Measurements from ENCODE around the gene DPP4.

The DPP4 gene

GRCh38 chr2:162115076-162115475 is 41.1 kb upstream of the DPP4 start:
- Histone ChIP-seq H3K9ac (ENCODE audit: low read depth, low read length) (no peak overlapping the region), H3K36me3 (ENCODE audit: insufficient read depth, low read length) (no peaks in the 10 kb centered on the region), H3K9me3 (ENCODE audit: insufficient read depth, low read length, severe bottlenecking) (peaks cover 6% of the 10 kb centered on the region), H3K27ac (ENCODE audit: low read length) (no peak overlapping the region), H2AFZ (ENCODE audit: low read depth, low read length) (no peak overlapping the region), H3K27me3 (ENCODE audit: insufficient read depth, low read length, poor library complexity) (no peaks in the 10 kb centered on the region), H3K4me3 (ENCODE audit: low read depth in 1 of 2, low read length in 2 of 2) (no peak overlapping the region), H3K4me1 (ENCODE audit: insufficient read depth, low read length) (peaks cover 37% of the 10 kb centered on the region), H3K79me2 (ENCODE audit: insufficient read depth, low read length) (no peaks in the 10 kb centered on the region), H3K4me2 (ENCODE audit: insufficient read depth, low read length) (no peak overlapping the region), H4K20me1 (ENCODE audit: insufficient read depth, low read length) (no peaks in the 10 kb centered on the region)
- no peak for TF ChIP-seq EZH2 (IDR thresholded peaks at IDR 0.05; ENCODE audit: borderline replicate concordance, low read depth, low read length, severe bottlenecking)
- no peak for TF ChIP-seq CTCF (IDR thresholded peaks at IDR 0.05; ENCODE audit: borderline replicate concordance, extremely low read depth, low read length, poor library complexity, severe bottlenecking)
- DNase-seq, result no peak
- ATAC-seq (ENCODE audit: insufficient read depth, low read depth), result no peak

GRCh38 chr2:162114271-162114670 is 40.3 kb upstream of the DPP4 start:
- Histone ChIP-seq H4K20me1 (ENCODE audit: insufficient read depth, low read length) (no peaks in the 10 kb centered on the region), H3K36me3 (ENCODE audit: insufficient read depth, low read length) (no peaks in the 10 kb centered on the region)

GRCh38 chr2:162113776-162114168 is 39.8 kb upstream of the DPP4 start:
- peak; percentile 74 for ATAC-seq (ENCODE audit: insufficient read depth, low read depth)
- H2AFZ ChIP-seq (ENCODE audit: low read depth, low read length), result no peak overlapping the region; the same call in 1 of the 2 replicates
- no peak overlapping the region for H3K4me2 ChIP-seq (ENCODE audit: insufficient read depth, low read length)
- no peak overlapping the region; the same call in 1 of the 2 replicates for H3K27ac ChIP-seq (ENCODE audit: low read length)
- H3K9ac ChIP-seq (ENCODE audit: low read depth, low read length), result no peak overlapping the region
- H3K79me2 ChIP-seq (ENCODE audit: insufficient read depth, low read length), result no peaks in the 10 kb centered on the region
- H3K27me3 ChIP-seq (ENCODE audit: insufficient read depth, low read length, poor library complexity), result no peaks in the 10 kb centered on the region
- no peaks in the 10 kb centered on the region for H3K36me3 ChIP-seq (ENCODE audit: insufficient read depth, low read length)
- H3K4me1 ChIP-seq (ENCODE audit: insufficient read depth, low read length), result peaks cover 25% of the 10 kb centered on the region
- peaks cover 6% of the 10 kb centered on the region for H3K9me3 ChIP-seq (ENCODE audit: insufficient read depth, low read length, severe bottlenecking)
- H3K4me3 ChIP-seq (ENCODE audit: low read depth in 1 of 2, low read length in 2 of 2), result no peak overlapping the region
- no peaks in the 10 kb centered on the region for H4K20me1 ChIP-seq (ENCODE audit: insufficient read depth, low read length)
- peak; percentile 24 for DNase-seq
- TF ChIP-seq EZH2 (IDR thresholded peaks at IDR 0.05; ENCODE audit: borderline replicate concordance, low read depth, low read length, severe bottlenecking), result no peak
- TF ChIP-seq CTCF (IDR thresholded peaks at IDR 0.05; ENCODE audit: borderline replicate concordance, extremely low read depth, low read length, poor library complexity, severe bottlenecking), result no peak

More at GRCh38 chr2:162114271-162114670, 40.3 kb upstream of the DPP4 start:
- H3K27me3 ChIP-seq (ENCODE audit: insufficient read depth, low read length, poor library complexity), result no peaks in the 10 kb centered on the region
- no peak overlapping the region for H3K4me2 ChIP-seq (ENCODE audit: insufficient read depth, low read length)
- H3K79me2 ChIP-seq (ENCODE audit: insufficient read depth, low read length), result no peaks in the 10 kb centered on the region
- no peak overlapping the region for H2AFZ ChIP-seq (ENCODE audit: low read depth, low read length)
- no peak for ATAC-seq (ENCODE audit: insufficient read depth, low read depth)
- no peak overlapping the region for H3K27ac ChIP-seq (ENCODE audit: low read length)
- H3K9ac ChIP-seq (ENCODE audit: low read depth, low read length), result no peak overlapping the region
- TF ChIP-seq EZH2 (IDR thresholded peaks at IDR 0.05; ENCODE audit: borderline replicate concordance, low read depth, low read length, severe bottlenecking) (no peak), CTCF (IDR thresholded peaks at IDR 0.05; ENCODE audit: borderline replicate concordance, extremely low read depth, low read length, poor library complexity, severe bottlenecking) (no peak)
- DNase-seq, result no peak
- H3K4me3 ChIP-seq (ENCODE audit: low read depth in 1 of 2, low read length in 2 of 2), result no peak overlapping the region
- H3K4me1 ChIP-seq (ENCODE audit: insufficient read depth, low read length), result peaks cover 29% of the 10 kb centered on the region
- H3K9me3 ChIP-seq (ENCODE audit: insufficient read depth, low read length, severe bottlenecking), result peaks cover 6% of the 10 kb centered on the region

Data from DND-41 (cell line).